ENCODE results near the gene CNOT4.
"Not testable (repeated sequence)": the region's sequence is repeated elsewhere in the genome, so short reads cannot be mapped to it uniquely, and the experiment has no call there.

The CNOT4 gene

DNA sequence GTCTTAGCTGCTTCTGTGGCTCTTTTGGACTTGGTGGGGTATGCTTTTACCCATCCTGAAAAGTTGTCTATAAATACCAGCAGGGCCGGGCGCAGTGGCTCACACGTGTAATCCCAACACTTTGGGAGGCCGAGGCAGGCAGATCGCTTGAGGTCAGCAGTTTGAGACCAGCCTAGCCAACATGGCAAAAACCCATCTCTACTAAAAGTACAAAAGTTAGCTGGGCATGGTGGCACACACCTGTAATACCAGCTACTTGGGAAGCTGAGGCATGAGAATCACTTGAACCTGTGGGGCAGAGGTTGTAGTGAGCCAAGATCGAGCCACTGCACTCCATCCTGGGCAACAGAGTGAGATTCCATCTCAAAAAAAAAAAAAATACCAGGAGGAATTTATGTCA is 188.9 kb downstream of the CNOT4 start:
- DNase-seq: not testable (repeated sequence)

DNA sequence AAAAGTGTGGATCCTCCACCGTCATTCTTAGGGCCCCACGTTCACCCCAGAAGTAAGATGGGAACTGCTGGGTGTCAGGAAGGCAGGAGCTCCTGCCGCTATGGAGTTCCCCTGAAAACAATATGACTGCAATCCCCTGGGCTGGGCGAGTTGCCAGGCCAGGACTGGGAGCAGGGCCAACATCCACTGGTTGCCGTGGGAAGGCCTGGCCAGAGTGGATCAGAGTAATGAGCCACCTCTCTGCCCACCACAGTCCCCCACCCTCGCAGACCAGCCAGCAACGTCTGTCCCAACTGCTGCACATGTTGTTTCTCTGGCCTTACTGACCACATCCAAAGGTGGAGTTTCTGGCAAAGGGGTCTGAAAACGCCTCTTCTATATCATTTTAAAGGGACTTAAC is 189.6 kb downstream of the CNOT4 start:
- DNase-seq: peak; percentile 77 to 93

DNA sequence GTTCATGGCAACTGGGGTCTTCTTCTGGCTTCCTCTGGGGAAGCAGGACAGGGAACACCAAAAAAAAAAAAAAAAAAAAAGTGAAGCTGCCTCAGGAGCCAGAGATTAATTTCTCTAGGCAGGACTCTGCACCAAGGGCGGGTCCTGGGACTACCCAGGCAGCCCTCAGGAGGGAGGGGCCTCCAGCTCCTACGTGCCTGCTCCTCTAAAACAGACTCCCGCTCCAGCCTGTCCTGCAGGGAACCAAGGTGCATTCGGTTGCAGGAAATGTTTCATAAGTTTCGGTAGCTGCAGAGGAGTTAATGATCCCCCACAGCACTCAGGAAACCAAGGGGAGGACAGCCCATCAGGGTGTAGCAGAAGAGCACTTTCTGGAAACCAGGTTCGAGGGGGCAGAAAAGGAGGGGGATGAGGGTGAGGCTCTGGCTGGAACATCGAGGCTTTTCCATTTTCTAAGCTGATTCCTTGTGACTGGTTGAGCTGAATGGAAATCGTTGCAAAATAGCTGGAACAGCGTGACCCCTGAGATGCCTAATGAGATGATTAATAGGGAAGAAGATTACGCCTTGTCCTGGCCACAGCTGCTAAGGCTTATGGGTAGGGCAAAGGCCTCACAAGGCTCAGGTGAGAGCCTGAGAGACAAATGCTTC is 192.1 kb downstream of the CNOT4 start:
- DNase-seq: no peak

DNA sequence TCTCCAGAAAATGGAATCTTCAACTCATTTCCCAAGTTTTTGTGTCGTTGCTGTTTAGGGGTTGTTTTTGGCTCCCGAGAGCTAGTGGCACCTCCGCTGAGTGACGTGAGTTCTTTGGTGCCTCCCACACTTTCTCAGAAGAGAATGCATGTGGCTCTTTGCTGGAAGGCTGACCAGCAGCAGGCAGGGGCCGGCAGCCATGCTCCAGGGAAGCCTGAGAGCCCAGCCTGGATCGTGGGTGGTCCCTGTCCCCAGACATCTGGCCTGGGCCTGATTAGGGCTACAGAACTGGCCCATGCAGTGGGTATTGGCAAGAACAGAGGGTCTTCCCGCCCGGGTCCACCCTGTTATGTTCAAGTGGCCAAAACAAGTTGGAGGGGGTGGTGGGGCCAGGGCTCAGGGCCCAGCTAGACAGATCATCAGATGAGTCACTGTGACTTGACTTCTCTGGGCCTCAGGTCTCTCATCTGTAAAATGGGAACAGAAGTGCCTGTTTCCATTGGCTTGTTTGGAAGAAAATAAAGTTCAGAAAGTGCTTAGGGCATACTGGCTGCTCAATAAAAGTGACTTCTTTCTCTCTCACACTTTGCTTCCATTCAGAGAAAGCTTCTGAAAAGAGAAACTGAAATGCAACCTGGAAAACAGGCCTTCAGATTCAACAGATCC is 193.1 kb downstream of the CNOT4 start:
- DNase-seq: no peak

DNA sequence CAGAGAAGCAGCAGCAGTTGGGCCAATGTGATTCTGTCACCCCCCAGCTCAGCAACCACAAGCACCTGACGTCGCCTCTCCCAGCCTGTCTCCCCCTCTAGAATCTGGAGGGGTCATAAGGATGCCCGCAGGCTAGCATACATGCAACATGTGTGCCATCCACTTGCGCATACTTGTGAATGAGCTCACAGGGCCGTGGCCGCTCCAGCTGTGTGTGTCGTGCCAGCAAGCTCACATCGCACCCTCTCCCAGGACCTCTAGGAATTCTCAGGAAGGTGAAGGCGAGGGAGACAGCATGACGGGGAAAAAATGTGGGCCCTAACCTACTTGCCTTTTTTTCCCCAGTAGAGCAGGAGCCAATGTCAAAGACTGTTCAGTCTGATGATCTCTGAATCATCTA is 195.9 kb downstream of the CNOT4 start:
- DNase-seq: no peak

All from NCI-H2081 (cell line).